HCT116 (cell line): ENCODE data around the gene DNMT3L. TPM values are rescaled to one million over a fixed set of nuclear protein-coding genes. Genes with fewer than 3 reads are reported as not detected.
"Not testable (repeated sequence)": the region's sequence is repeated elsewhere in the genome, so short reads cannot be mapped to it uniquely, and the experiment has no call there.

Experiments used
- ATAC-seq: fragments of 200-7000 bp; cut with Tn5 transposase; 2 replicates; pipeline ENCODE4 v1.9.1; 2020; ENCODE audit warnings: mild to moderate bottlenecking, moderate library complexity
- BruUV-seq: library from RNA; stranded (reverse); fragments of 400-500 nt; replicated peaks from 2 replicates; lab custom pipeline; 2021; lab: Mats Ljungman, UMichigan
- CTCF ChIA-PET: fragments of 300-600 bp; sonication (Branson Sonifier 250); formaldehyde crosslinking; loops from one replicate; lab custom pipeline; 2021; ENCODE audit warnings: antibody characterized with exemption; lab: Charles Lee
- POLR2A ChIA-PET: fragments of 300-600, 350-600 bp; sonication (Branson Sonifier 250); formaldehyde crosslinking; loops from one replicate; lab custom pipeline; 2021; ENCODE audit warnings: antibody characterized with exemption; lab: Charles Lee
- RAD21 ChIA-PET, 2 experiments: fragments of 300-600 bp; sonication (Branson Sonifier 250); formaldehyde crosslinking; loops; one replicate each; lab custom pipeline; 2023; ENCODE audit warnings: low total read pairs in 2 of 2; ENCODE audit not compliant: uncharacterized antibody in 2 of 2, unreplicated experiment in 2 of 2, low non-redundant PET in 1 of 2; lab: Charles Lee
- DNase-seq: peaks from one replicate; pipeline ENCODE4 v3.0.0-alpha.2; 2010; ENCODE audit warnings: low read depth, low spot score
- H2AFZ ChIP-seq: fragments of 200-600 bp; shearing (Covaris generic), sonication (generic); 2 replicates; pipeline ENCODE4 v1.6.1; 2017; ENCODE audit warnings: low read depth, mixed run types, mixed read lengths, antibody characterized with exemption, low read length; ENCODE audit not compliant: poor library complexity, severe bottlenecking
- H3K27ac ChIP-seq: 2 replicates; pipeline ENCODE4 v1.5.1; 2012; ENCODE audit warnings: low read depth, low read length
- H3K27me3 ChIP-seq: fragments of 200-600 bp; sonication (generic); 2 replicates; pipeline ENCODE4 v1.6.1; 2016; ENCODE audit warnings: mixed run types, low read length, mixed read lengths; ENCODE audit not compliant: insufficient read depth
- H3K36me3 ChIP-seq, 2 experiments: fragments of 200-500 bp in 1 of 2; fragments of 200-600 bp in 1 of 2; sonication (Bioruptor generic) in 1 of 2; sonication (generic) in 1 of 2; 2 replicates each; pipeline versions ENCODE4 v1.5.1 to v1.6.1; 2014 to 2016; ENCODE audit warnings: low read length in 2 of 2, inconsistent platforms in 1 of 2, mixed read lengths in 1 of 2, mixed run types in 1 of 2; ENCODE audit not compliant: insufficient read depth in 2 of 2, control insufficient read depth in 1 of 2
- H3K4me1 ChIP-seq, 2 experiments: fragments of 200-600 bp in 1 of 2; sonication (generic) in 1 of 2; 2 replicates each; pipeline versions ENCODE4 v1.5.1 to v1.6.1; 2012 to 2017; ENCODE audit warnings: low read length in 2 of 2, inconsistent platforms in 1 of 2, mild to moderate bottlenecking in 1 of 2, mixed read lengths in 1 of 2, mixed run types in 1 of 2, moderate library complexity in 1 of 2; ENCODE audit not compliant: insufficient read depth in 2 of 2, control insufficient read depth in 1 of 2
- H3K4me2 ChIP-seq: fragments of 200-600 bp; sonication (generic); 2 replicates; pipeline ENCODE4 v1.6.1; 2017; ENCODE audit warnings: mixed run types, low read length, mixed read lengths
- H3K4me3 ChIP-seq, 2 experiments: fragments of 200-600 bp in 1 of 2; sonication (generic) in 1 of 2; replicated peaks in 1 of 2; 2 replicates each; pipeline ENCODE4 v1.5.1; 2011 to 2016; ENCODE audit warnings: low read length in 2 of 2, control low read depth in 1 of 2, low read depth in 1 of 2, mild to moderate bottlenecking in 1 of 2, mixed read lengths in 1 of 2, mixed run types in 1 of 2
- H3K79me2 ChIP-seq: fragments of 200-600 bp; sonication (generic); 2 replicates; pipeline ENCODE4 v1.6.1; 2017; ENCODE audit warnings: mild to moderate bottlenecking, mixed run types, low read length, moderate library complexity, mixed read lengths; ENCODE audit not compliant: insufficient read depth
- H3K9ac ChIP-seq: fragments of 200-600 bp; sonication (generic); 2 replicates; pipeline ENCODE4 v1.6.1; 2016; ENCODE audit warnings: low read length, mixed read lengths
- H3K9me2 ChIP-seq: fragments of 200-600 bp; sonication (generic), shearing (Covaris generic); 2 replicates; pipeline ENCODE4 v1.6.1; 2017; ENCODE audit warnings: mixed run types, mild to moderate bottlenecking, moderate library complexity; ENCODE audit not compliant: insufficient read depth
- H3K9me3 ChIP-seq, 2 experiments: fragments of 200-500 bp in 1 of 2; fragments of 200-600 bp in 1 of 2; sonication (Bioruptor generic) in 1 of 2; sonication (generic) in 1 of 2; 2 replicates each; pipeline ENCODE4 v1.6.1; 2014 to 2017; ENCODE audit warnings: low read length in 2 of 2, mixed read lengths in 2 of 2, inconsistent platforms in 1 of 2, low read depth in 1 of 2, mild to moderate bottlenecking in 1 of 2, mixed run types in 1 of 2, moderate library complexity in 1 of 2; ENCODE audit not compliant: control insufficient read depth in 1 of 2, insufficient read depth in 1 of 2
- H4K20me1 ChIP-seq: fragments of 200-600 bp; sonication (generic), shearing (Covaris generic); 2 replicates; pipeline ENCODE4 v1.6.1; 2017; ENCODE audit warnings: mixed run types, mild to moderate bottlenecking, moderate library complexity; ENCODE audit not compliant: insufficient read depth
- intact Hi-C: fragments of 100-400 bp; cut with micrococcal nuclease; formaldehyde crosslinking; loops from 2 replicates; pipeline ENCODE4 v1.10.0; 2022
- total RNA-seq: library from RNA; stranded (reverse); gene quantifications from one replicate; pipeline ENCODE4 v1.2.1, GENCODE V29; 2021; ENCODE audit not compliant: unreplicated experiment

DNMT3L gene
- total RNA-seq, 1 experiment from 2014 or later, result not detected

DNA sequence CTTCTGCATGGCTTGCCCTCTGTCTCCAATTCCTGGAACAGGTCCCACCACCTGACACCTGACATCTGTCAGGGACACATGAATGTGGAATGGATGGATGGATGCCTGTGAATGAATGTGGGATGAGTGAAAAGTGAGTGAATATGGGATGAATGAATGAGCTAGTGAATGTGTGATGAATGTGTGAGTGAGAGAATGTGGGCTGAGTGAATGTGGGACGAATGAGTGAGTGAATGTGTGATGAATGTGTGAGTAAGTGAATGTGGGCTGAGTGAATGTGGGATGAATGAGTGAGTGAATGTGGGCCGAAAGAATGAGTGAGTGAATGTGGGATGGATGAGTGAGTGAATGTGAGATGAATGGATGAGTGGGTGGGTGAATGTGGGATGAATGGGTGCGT, 50.1 kb downstream of the DNMT3L start:
- H3K27ac ChIP-seq, H3K9me2 ChIP-seq, H2AFZ ChIP-seq, H3K4me2 ChIP-seq, H3K9me3 ChIP-seq, CTCF ChIA-PET, H3K4me1 ChIP-seq, H3K79me2 ChIP-seq, RAD21 ChIA-PET, BruUV-seq, H3K27me3 ChIP-seq, H4K20me1 ChIP-seq, intact Hi-C loops, DNase-seq, POLR2A ChIA-PET, H3K9ac ChIP-seq, ATAC-seq, H3K36me3 ChIP-seq, H3K4me3 ChIP-seq: not testable (repeated sequence)

- H3K4me1 ChIP-seq, H3K4me3 ChIP-seq, intact Hi-C loops, H3K9me3 ChIP-seq, H3K27me3 ChIP-seq, BruUV-seq, DNase-seq, RAD21 ChIA-PET, H3K36me3 ChIP-seq, H3K27ac ChIP-seq, H4K20me1 ChIP-seq, POLR2A ChIA-PET, H3K79me2 ChIP-seq, H3K9ac ChIP-seq, CTCF ChIA-PET, H2AFZ ChIP-seq, H3K9me2 ChIP-seq, H3K4me2 ChIP-seq, ATAC-seq: not testable (repeated sequence)
Observed at GRCh38 chr21:44207860-44208646, 53.6 kb downstream of the DNMT3L start.

DNA sequence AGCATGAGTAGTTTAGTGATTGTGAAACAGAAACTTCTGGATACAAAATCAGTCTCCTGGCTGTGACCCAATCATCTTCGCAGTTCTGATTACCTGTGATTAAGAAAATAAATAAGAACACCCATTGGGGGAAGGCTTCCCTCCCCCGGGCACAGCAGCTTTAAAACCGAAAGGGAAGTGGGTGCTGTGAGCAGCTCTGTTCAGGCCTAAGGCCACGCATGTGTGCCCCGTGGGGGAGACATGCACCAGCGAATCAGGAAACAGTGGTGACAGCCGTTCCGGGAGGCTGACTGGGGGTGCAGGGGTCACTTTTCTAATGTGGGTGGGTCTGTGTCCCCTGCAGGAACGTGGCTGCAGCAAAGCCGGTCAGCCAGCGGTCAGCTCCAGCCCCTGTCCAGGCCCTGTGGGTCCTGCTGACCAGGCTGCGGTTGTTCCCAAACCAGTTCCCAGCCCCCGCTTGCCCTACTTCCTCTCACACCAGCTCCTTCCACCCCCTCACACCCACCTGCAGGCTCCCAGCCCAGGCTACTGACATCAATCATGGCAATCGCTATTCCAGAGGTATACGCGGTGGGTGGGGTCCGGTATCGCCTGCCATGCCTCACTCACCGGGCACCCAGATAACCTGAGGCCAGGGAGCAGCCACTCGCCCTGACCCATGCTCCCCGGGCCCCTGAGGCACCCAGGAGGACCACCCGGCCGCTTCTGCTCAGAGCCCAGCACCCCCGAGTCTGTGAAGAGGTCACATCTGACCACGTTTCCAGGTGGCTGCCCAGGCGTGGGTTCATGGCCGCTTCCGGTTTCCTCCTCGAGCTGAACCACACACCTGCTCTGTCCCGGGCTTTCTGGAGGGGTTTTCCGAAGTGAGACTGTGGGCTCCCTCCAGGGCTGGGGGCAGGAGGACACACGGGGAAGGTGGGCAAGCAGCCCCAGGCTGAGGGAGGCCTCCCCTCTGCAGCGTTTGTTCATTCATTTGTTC, 54.7 kb downstream of the DNMT3L start:
- H3K9me3 ChIP-seq, H3K9ac ChIP-seq, intact Hi-C loops, H3K4me1 ChIP-seq, POLR2A ChIA-PET, BruUV-seq, ATAC-seq, H3K4me3 ChIP-seq, H2AFZ ChIP-seq, RAD21 ChIA-PET, CTCF ChIA-PET, H3K27ac ChIP-seq, H3K4me2 ChIP-seq, DNase-seq, H3K79me2 ChIP-seq, H3K9me2 ChIP-seq, H3K36me3 ChIP-seq, H3K27me3 ChIP-seq, H4K20me1 ChIP-seq: not testable (repeated sequence)

GRCh38 chr21:44206187-44206586, 55.5 kb downstream of the DNMT3L start:
- CTCF ChIA-PET, H3K27me3 ChIP-seq, intact Hi-C loops, RAD21 ChIA-PET, ATAC-seq, H3K4me2 ChIP-seq, H3K27ac ChIP-seq, BruUV-seq, H4K20me1 ChIP-seq, POLR2A ChIA-PET, H3K9me2 ChIP-seq, H3K79me2 ChIP-seq, DNase-seq, H3K9ac ChIP-seq, H3K4me1 ChIP-seq, H2AFZ ChIP-seq, H3K9me3 ChIP-seq, H3K36me3 ChIP-seq, H3K4me3 ChIP-seq: not testable (repeated sequence)
